NT2/D1 (cell line): ENCODE results near the gene PGS1.

Experiments
- SUZ12 ChIP-seq: IDR thresholded peaks from 2 replicates; pipeline ENCODE4 v1.6.1; 2011; ENCODE audit not compliant: insufficient read length, insufficient read depth; ENCODE audit errors: extremely low read depth
- YY1 ChIP-seq: IDR thresholded peaks from 2 replicates; pipeline ENCODE4 v1.6.1; 2011; ENCODE audit not compliant: insufficient read length, insufficient read depth
- ZNF274 ChIP-seq: IDR thresholded peaks from 2 replicates; pipeline ENCODE4 v1.6.1; 2011; ENCODE audit warnings: mild to moderate bottlenecking, low read depth, low read length

- TF ChIP-seq SUZ12 (no peak), ZNF274 (no peak), YY1 (no peak)
Measured at GRCh38 chr17:78359997-78360370, 18.5 kb upstream of the PGS1 start, which contains the start of gene SOCS3.
